HEK293 (cell line): ENCODE results near the gene TNS3.

ENCODE experiments used
- KLF1 ChIP-seq: fragments of 450-650 bp; formaldehyde crosslinking; IDR thresholded peaks from 2 replicates; pipeline ENCODE4 v1.5.1; 2016; ENCODE audit warnings: missing biosample characterization, missing genetic modification characterization
- MYNN ChIP-seq: fragments of 450-650 bp; formaldehyde crosslinking; IDR thresholded peaks from 2 replicates; pipeline ENCODE4 v1.5.1; 2016; ENCODE audit warnings: missing biosample characterization, missing genetic modification characterization, borderline replicate concordance
- ZNF558 ChIP-seq: fragments of 450-650 bp; formaldehyde crosslinking; IDR thresholded peaks from 2 replicates; pipeline ENCODE4 v1.5.1; 2016; ENCODE audit warnings: missing biosample characterization, missing genetic modification characterization
- ZNF677 ChIP-seq: fragments of 450-650 bp; IDR thresholded peaks from 2 replicates; pipeline ENCODE4 v1.5.0; 2018; ENCODE audit warnings: missing biosample characterization, mild to moderate bottlenecking, missing genetic modification characterization, moderate library complexity
- TF ChIP-seq, protein P1 (sequence below): fragments of 450-650 bp; formaldehyde crosslinking; IDR thresholded peaks from 2 replicates; pipeline ENCODE4 v1.5.1; 2016; ENCODE audit warnings: missing biosample characterization, missing genetic modification characterization

DNA sequence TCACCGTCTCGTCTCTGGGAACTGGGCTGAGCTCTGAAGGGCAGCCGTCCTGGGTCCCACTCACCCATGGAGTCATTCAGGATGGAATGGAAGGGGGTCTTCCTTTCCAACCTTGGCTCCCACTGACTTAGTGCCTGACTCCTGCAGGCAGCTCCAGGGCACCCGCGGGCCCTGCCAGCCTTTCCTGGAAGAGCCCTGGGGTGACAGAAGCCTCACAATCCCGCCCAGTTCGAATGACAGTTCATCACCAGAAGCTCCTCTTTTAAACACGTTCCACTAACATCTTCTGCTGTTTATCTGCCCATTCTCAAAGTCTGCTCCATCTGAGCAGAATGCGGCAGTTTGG, 110.6 kb downstream of the TNS3 start:
- TF ChIP-seq, protein P1, sequence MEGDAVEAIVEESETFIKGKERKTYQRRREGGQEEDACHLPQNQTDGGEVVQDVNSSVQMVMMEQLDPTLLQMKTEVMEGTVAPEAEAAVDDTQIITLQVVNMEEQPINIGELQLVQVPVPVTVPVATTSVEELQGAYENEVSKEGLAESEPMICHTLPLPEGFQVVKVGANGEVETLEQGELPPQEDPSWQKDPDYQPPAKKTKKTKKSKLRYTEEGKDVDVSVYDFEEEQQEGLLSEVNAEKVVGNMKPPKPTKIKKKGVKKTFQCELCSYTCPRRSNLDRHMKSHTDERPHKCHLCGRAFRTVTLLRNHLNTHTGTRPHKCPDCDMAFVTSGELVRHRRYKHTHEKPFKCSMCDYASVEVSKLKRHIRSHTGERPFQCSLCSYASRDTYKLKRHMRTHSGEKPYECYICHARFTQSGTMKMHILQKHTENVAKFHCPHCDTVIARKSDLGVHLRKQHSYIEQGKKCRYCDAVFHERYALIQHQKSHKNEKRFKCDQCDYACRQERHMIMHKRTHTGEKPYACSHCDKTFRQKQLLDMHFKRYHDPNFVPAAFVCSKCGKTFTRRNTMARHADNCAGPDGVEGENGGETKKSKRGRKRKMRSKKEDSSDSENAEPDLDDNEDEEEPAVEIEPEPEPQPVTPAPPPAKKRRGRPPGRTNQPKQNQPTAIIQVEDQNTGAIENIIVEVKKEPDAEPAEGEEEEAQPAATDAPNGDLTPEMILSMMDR = no peak
- TF ChIP-seq MYNN (no peak), ZNF558 (tag by site-specific recombination) (no peak), ZNF677 (tag by site-specific recombination) (no peak), KLF1 (tag by site-specific recombination) (no peak)
